SH-SY5Y (cell line): ENCODE measurements around the gene ACMSD.

ENCODE experiments used
- GATA2 ChIP-seq: IDR thresholded peaks from 2 replicates; pipeline ENCODE4 v1.6.1; 2011; ENCODE audit warnings: mild to moderate bottlenecking, low read depth, low read length
- GATA3 ChIP-seq: IDR thresholded peaks from 2 replicates; pipeline ENCODE4 v1.6.1; 2011; ENCODE audit warnings: low read depth, mild to moderate bottlenecking, low read length, moderate library complexity

- no peak for TF ChIP-seq GATA3
- no peak for TF ChIP-seq GATA2
Observed at GRCh38 chr2:134924912-134925311, 86.5 kb downstream of the ACMSD start.
